ENCODE data around the gene GJA3.

GJA3 gene

GRCh38 chr13:20128459-20128931, 32.4 kb downstream of the GJA3 start:
- TF ChIP-seq, protein P1, sequence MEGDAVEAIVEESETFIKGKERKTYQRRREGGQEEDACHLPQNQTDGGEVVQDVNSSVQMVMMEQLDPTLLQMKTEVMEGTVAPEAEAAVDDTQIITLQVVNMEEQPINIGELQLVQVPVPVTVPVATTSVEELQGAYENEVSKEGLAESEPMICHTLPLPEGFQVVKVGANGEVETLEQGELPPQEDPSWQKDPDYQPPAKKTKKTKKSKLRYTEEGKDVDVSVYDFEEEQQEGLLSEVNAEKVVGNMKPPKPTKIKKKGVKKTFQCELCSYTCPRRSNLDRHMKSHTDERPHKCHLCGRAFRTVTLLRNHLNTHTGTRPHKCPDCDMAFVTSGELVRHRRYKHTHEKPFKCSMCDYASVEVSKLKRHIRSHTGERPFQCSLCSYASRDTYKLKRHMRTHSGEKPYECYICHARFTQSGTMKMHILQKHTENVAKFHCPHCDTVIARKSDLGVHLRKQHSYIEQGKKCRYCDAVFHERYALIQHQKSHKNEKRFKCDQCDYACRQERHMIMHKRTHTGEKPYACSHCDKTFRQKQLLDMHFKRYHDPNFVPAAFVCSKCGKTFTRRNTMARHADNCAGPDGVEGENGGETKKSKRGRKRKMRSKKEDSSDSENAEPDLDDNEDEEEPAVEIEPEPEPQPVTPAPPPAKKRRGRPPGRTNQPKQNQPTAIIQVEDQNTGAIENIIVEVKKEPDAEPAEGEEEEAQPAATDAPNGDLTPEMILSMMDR (IDR thresholded peaks at IDR 0.05; ENCODE audit: low read depth, low read length, missing control alignments), result peak; percentile 16
- peak overlapping the region; percentile 40 for H3K4me3 ChIP-seq (replicated peaks; ENCODE audit: low read depth, low read length)
- DNase-seq (ENCODE audit: extremely low read depth, low read depth), result no peak

DNA sequence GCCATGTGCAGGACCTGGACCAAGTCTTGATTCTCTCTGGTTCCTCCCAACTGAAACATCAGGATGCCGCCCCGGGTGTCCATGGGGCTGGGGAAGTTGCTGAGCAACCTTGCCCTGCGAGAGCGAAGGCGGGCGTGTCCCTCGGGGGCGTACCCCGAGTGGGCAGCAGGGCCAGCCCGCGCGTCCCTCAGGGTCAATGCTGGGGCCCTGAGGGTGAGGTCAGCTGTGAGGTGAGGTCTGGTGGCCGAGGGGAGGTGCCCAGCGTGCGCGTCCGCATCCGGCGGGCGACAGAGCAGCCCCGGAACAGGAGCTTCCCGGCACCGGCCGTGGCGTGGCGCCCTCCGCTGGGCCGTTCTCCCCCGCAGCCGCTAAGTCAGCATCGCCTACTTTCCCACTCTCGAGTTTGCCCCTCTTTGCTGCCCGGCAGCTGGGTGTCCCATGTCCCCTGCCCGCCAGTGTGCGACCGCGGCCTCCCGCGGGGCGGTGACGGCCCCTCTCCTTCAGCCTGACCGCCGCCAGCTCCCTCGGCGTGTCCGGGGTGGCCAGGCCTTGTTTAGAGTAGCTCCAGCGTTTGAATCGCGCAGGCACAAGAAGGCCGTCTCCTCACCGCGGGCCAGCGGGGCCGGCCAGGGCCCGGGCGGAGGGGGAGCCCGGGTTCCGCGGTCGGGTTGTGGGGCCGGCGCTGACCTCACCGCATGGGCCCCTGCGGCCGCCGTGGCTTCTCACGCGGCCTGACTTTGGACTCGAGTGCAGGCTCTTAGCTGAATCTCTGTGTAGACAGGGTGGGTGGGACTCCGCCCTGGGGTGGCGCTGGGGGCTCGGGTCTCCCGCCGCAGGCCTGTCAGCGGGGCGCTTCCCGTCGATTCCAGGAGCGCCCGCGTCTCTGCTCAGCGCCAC, 33.0 kb downstream of the GJA3 start:
- TF ChIP-seq, protein P1 (IDR thresholded peaks at IDR 0.05; ENCODE audit: low read depth, low read length, missing control alignments), result peak; percentile 29
- no peak for DNase-seq (ENCODE audit: extremely low read depth, low read depth)
- H3K4me3 ChIP-seq (replicated peaks; ENCODE audit: low read depth, low read length), result peak overlapping the region; percentile 40

DNA sequence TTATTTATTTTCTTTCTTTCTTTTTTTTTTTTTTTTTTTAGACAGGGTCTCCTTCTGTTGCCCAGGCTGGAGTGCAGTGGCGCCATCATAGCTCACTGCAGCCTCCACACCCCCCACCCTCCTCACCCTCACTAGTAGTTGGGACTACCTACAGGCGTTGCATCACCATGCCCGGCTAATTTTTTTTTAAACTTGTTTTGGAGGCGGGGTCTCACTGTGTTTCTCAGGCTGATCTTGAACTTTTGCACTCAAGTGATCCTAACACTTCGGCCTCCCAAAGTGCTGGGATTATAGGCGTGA, 33.6 kb downstream of the GJA3 start:
- TF ChIP-seq, protein P1 (IDR thresholded peaks at IDR 0.05; ENCODE audit: low read depth, low read length, missing control alignments), result no peak
- no peak for DNase-seq (ENCODE audit: extremely low read depth, low read depth)
- peak overlapping the region; percentile 40; the same call in 1 of the 2 replicates for H3K4me3 ChIP-seq (replicated peaks; ENCODE audit: low read depth, low read length)

DNA sequence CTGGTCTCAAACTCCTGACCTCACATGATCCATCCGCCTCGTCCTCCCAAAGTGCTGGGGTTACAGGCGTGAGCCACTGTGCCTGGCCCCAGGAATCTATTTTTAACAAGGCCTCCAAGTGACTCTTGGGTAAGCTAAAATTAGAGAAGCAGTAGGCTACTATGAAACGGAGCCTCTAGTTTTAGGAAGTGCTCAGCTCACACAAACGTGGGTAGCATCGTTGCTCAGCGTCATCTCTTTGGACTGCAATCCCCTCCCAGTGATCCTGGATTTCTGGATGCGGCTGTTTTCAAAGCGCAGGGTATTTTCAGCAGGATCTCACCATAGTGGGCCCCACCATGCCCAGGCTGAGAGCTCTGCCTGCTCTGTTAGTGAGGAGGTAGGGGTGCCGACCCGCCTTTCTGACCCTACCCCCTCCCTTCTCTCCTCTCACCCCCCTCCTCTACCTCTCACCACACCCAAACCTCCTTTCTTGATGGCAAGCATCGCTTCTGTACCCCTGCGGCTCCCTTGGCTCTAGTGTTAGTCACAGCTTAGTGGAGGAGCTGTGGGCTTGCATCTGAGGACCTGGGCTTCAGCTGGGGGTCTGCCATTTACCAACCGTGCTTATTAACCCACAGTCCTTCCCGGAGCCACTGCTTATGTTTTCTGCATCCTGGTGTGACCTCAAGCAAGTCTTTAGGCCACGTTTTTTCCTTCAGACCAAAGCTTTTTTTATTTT, 34.2 kb downstream of the GJA3 start:
- no peak for DNase-seq (ENCODE audit: extremely low read depth, low read depth)
- H3K4me3 ChIP-seq (replicated peaks; ENCODE audit: low read depth, low read length), result no peak overlapping the region
- TF ChIP-seq, protein P1 (IDR thresholded peaks at IDR 0.05; ENCODE audit: low read depth, low read length, missing control alignments), result no peak

- DNase-seq (ENCODE audit: extremely low read depth, low read depth), result no peak
- H3K4me3 ChIP-seq (replicated peaks; ENCODE audit: low read depth, low read length), result no peak overlapping the region
- TF ChIP-seq, protein P1 (IDR thresholded peaks at IDR 0.05; ENCODE audit: low read depth, low read length, missing control alignments), result no peak
These were observed 35.1 kb downstream of the GJA3 start for GRCh38 chr13:20125783-20126165.

- no peak for DNase-seq (ENCODE audit: extremely low read depth, low read depth)
- H3K4me3 ChIP-seq (replicated peaks; ENCODE audit: low read depth, low read length), result no peak overlapping the region
- TF ChIP-seq, protein P1 (IDR thresholded peaks at IDR 0.05; ENCODE audit: low read depth, low read length, missing control alignments), result no peak
These were observed 35.6 kb downstream of the GJA3 start for GRCh38 chr13:20125129-20125782.

All from HFF-Myc (cell line).